IMR-90 (cell line): Measurements from ENCODE around the gene S100Z. TPM values are rescaled to one million over a fixed set of nuclear protein-coding genes. Genes with fewer than 3 reads are reported as not detected.

ENCODE experiments used
- ATAC-seq: fragments of 200-7000 bp; cut with Tn5 transposase; 2 replicates; pipeline ENCODE4 v1.9.1; 2020; ENCODE audit warnings: low read depth, mild to moderate bottlenecking, moderate library complexity
- BruUV-seq: library from RNA; stranded (reverse); fragments of 400-500 nt; replicated peaks from 2 replicates; lab custom pipeline; 2021; lab: Mats Ljungman, UMichigan
- CTCF ChIA-PET: fragments of 300-600 bp; formaldehyde crosslinking; extraction: SDS; loops from one replicate; lab custom pipeline; 2021; ENCODE audit warnings: antibody characterized with exemption; lab: Yijun Ruan, JAX
- POLR2A ChIA-PET: fragments of 300-600 bp; sonication (Branson Sonifier 250); formaldehyde crosslinking; loops from one replicate; lab custom pipeline; 2022; ENCODE audit warnings: antibody characterized with exemption; ENCODE audit not compliant: unreplicated experiment; lab: Charles Lee
- DNase-seq: peaks from one replicate; pipeline ENCODE4 v3.0.0; 2013
- H2AFZ ChIP-seq: replicated peaks from 2 replicates; pipeline ENCODE3; 2013; ENCODE audit warnings: low read length, mild to moderate bottlenecking; ENCODE audit not compliant: poor library complexity
- H2AK5ac ChIP-seq: 2 replicates; pipeline ENCODE4 v1.6.1; 2013; ENCODE audit warnings: low read depth, low read length, inconsistent platforms
- H2AK9ac ChIP-seq: replicated peaks from 2 replicates; pipeline ENCODE3; 2013; ENCODE audit warnings: mild to moderate bottlenecking, low read depth, low read length, moderate library complexity; ENCODE audit not compliant: poor library complexity
- H2BK120ac ChIP-seq: 2 replicates; pipeline ENCODE4 v1.6.1; 2013; ENCODE audit warnings: low read depth, low read length, inconsistent platforms
- H2BK15ac ChIP-seq: 3 replicates; pipeline ENCODE4 v1.6.1; 2013; ENCODE audit warnings: low read depth, low read length, inconsistent platforms
- H2BK20ac ChIP-seq: 2 replicates; pipeline ENCODE4 v1.6.1; 2013; ENCODE audit warnings: low read depth, mild to moderate bottlenecking, inconsistent platforms, low read length, moderate library complexity
- H2BK5ac ChIP-seq: 2 replicates; pipeline ENCODE4 v1.6.1; 2013; ENCODE audit warnings: mild to moderate bottlenecking, low read depth, low read length, inconsistent platforms; ENCODE audit not compliant: poor library complexity, severe bottlenecking
- H3K14ac ChIP-seq: replicated peaks from 2 replicates; pipeline ENCODE4 v1.6.1; 2013; ENCODE audit warnings: low read depth, low read length, inconsistent platforms
- H3K18ac ChIP-seq: 2 replicates; pipeline ENCODE4 v1.6.1; 2013; ENCODE audit warnings: low read depth, low read length, control low read depth
- H3K23ac ChIP-seq: 2 replicates; pipeline ENCODE4 v1.6.1; 2013; ENCODE audit warnings: low read depth, low read length, inconsistent platforms
- H3K27ac ChIP-seq: 2 replicates; pipeline ENCODE4 v1.5.1; 2013; ENCODE audit warnings: mild to moderate bottlenecking, control low read depth, low read length; ENCODE audit not compliant: insufficient read depth
- H3K27me3 ChIP-seq: 2 replicates; pipeline ENCODE4 v1.6.1; 2013; ENCODE audit warnings: low read length; ENCODE audit not compliant: control insufficient read depth, insufficient read depth
- H3K36me3 ChIP-seq: 2 replicates; pipeline ENCODE4 v1.6.1; 2013; ENCODE audit warnings: low read length, mixed read lengths; ENCODE audit not compliant: control insufficient read depth, insufficient read depth
- H3K4ac ChIP-seq: 2 replicates; pipeline ENCODE4 v1.6.1; 2013; ENCODE audit warnings: low read depth, low read length, inconsistent platforms
- H3K4me1 ChIP-seq: 2 replicates; pipeline ENCODE4 v1.6.1; 2013; ENCODE audit warnings: low read length, mixed read lengths; ENCODE audit not compliant: control insufficient read depth, insufficient read depth
- H3K4me2 ChIP-seq: 2 replicates; pipeline ENCODE4 v1.6.1; 2013; ENCODE audit warnings: low read depth, mild to moderate bottlenecking, control low read depth, low read length, moderate library complexity
- H3K4me3 ChIP-seq: 2 replicates; pipeline ENCODE4 v1.5.1; 2013; ENCODE audit warnings: low read depth, mild to moderate bottlenecking, control low read depth, low read length, moderate library complexity; ENCODE audit not compliant: insufficient read depth
- H3K56ac ChIP-seq: 2 replicates; pipeline ENCODE4 v1.6.1; 2013; ENCODE audit warnings: low read length, inconsistent platforms; ENCODE audit not compliant: insufficient read depth; ENCODE audit errors: extremely low read depth
- H3K79me1 ChIP-seq, 2 experiments: 2 replicates each; pipeline ENCODE4 v1.6.1; 2013; ENCODE audit warnings: low read length in 2 of 2, inconsistent platforms in 1 of 2, low read depth in 1 of 2
- H3K9ac ChIP-seq: 2 replicates; pipeline ENCODE4 v1.6.1; 2013; ENCODE audit warnings: low read depth, low read length, control low read depth
- H3K9me1 ChIP-seq: 2 replicates; pipeline ENCODE4 v1.6.1; 2013; ENCODE audit warnings: low read length, inconsistent platforms; ENCODE audit not compliant: insufficient read depth
- H3K9me3 ChIP-seq: 2 replicates; pipeline ENCODE4 v1.6.1; 2013; ENCODE audit warnings: low read length; ENCODE audit not compliant: control insufficient read depth, insufficient read depth
- H4K20me1 ChIP-seq: 2 replicates; pipeline ENCODE4 v1.6.1; 2013; ENCODE audit warnings: low read length, inconsistent platforms; ENCODE audit not compliant: insufficient read depth
- H4K5ac ChIP-seq: 2 replicates; pipeline ENCODE4 v1.6.1; 2013; ENCODE audit warnings: mild to moderate bottlenecking, low read depth, low read length, control low read depth
- H4K8ac ChIP-seq, 2 experiments: 2 replicates each; pipeline ENCODE4 v1.6.1; 2013; ENCODE audit warnings: low read depth in 2 of 2, low read length in 2 of 2, control low read depth in 1 of 2, inconsistent platforms in 1 of 2
- H4K91ac ChIP-seq: 2 replicates; pipeline ENCODE4 v1.6.1; 2013; ENCODE audit warnings: low read depth, low read length, inconsistent platforms; ENCODE audit not compliant: insufficient read depth
- CEBPB ChIP-seq: IDR thresholded peaks from 2 replicates; pipeline ENCODE4 v1.6.1; 2012; ENCODE audit warnings: low read depth, low read length, improper control_type of control experiment
- FOS ChIP-seq: fragments of 150-350 bp; IDR thresholded peaks from 2 replicates; pipeline ENCODE4 v1.6.1; 2016; ENCODE audit warnings: low read depth, low read length
- POLR2A ChIP-seq: IDR thresholded peaks from 2 replicates; pipeline ENCODE4 v1.6.1; 2012; ENCODE audit warnings: mild to moderate bottlenecking, low read depth, low read length
- RCOR1 ChIP-seq: IDR thresholded peaks from 2 replicates; pipeline ENCODE4 v1.6.1; 2012; ENCODE audit warnings: mild to moderate bottlenecking, low read length, improper control_type of control experiment; ENCODE audit not compliant: insufficient replicate concordance
- WGBS, 2 experiments: methylation state at CpG; one replicate each; pipeline versions ENCODE4 v1.1.5 to v1.1.7; 2013; ENCODE audit warnings: missing lambda C conversion rate in 2 of 2; ENCODE audit not compliant: insufficient read length in 1 of 2; ENCODE audit errors: extremely low coverage in 2 of 2; 5-methylcytosine and 5-hydroxymethylcytosine counted together
- dilution Hi-C: fragments of 300-500 bp; cut with HindIII; formaldehyde crosslinking; loops from one replicate; pipeline ENCODE4 v1.14.3; 2018; ENCODE audit warnings: low sequenced_read_pairs; ENCODE audit not compliant: unreplicated experiment
- in situ Hi-C: fragments of 300-500 bp; cut with MboI; formaldehyde crosslinking; loops from 3 replicates; pipeline ENCODE4 v1.14.3; 2019; ENCODE audit warnings: low sequenced_read_pairs, inconsistent platforms, mixed read lengths
- intact Hi-C: fragments of 100-400 bp; cut with micrococcal nuclease; formaldehyde crosslinking; loops from 2 replicates; pipeline ENCODE4 v1.10.0; 2022
- polyA plus RNA-seq, 3 experiments: library from polyadenylated mRNA; depleted of rRNA; stranded (reverse); fragments of >200 nt; gene quantifications; 2 replicates each; pipeline ENCODE4 v1.2.3, GENCODE V29; 2012; ENCODE audit warnings: low replicate concordance in 1 of 3
- total RNA-seq: library from RNA; depleted of rRNA; stranded (reverse); fragments of >200 nt; gene quantifications from 2 replicates; pipeline ENCODE4 v1.2.3, GENCODE V29; 2012
- TF ChIP-seq, protein P1 (sequence below): conservative IDR thresholded peaks from 2 replicates; pipeline ENCODE4 v1.5.1; 2012; ENCODE audit warnings: mild to moderate bottlenecking, low read depth, low read length, improper control_type of control experiment

The S100Z gene
- total and polyA plus RNA-seq, 2 of the 4 experiments (the other 2 are of a cell fraction): not detected

DNA sequence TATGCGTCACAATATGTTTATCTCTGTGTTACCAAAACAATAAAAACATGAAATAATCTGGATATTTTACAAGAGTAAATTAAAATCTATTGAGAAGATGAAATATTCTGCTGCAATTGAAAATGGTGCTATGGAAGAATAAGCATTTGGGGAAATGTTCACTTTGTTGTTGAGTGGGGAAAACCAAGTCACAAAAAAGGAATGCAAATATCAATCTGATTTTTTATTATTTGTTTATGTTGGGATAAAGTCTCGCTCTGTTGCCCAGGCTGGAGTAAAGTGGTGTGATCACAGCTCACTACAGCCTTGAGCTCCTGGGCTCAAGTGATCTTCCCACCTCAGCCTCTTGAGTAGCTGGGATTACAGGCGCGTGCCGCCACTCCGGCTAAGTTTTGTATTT, 39.6 kb upstream of the S100Z start:
- no peak overlapping the region for H3K23ac ChIP-seq
- no peak for ATAC-seq
- no peak overlapping the region for H3K18ac ChIP-seq
- CTCF ChIA-PET: no interaction called here
- no CpG with 5 or more reads among the region's 6 CpGs for WGBS, 2 experiments
- H3K4me1 ChIP-seq: peaks cover 13% of the 10 kb centered on the region
- TF ChIP-seq, protein P1, sequence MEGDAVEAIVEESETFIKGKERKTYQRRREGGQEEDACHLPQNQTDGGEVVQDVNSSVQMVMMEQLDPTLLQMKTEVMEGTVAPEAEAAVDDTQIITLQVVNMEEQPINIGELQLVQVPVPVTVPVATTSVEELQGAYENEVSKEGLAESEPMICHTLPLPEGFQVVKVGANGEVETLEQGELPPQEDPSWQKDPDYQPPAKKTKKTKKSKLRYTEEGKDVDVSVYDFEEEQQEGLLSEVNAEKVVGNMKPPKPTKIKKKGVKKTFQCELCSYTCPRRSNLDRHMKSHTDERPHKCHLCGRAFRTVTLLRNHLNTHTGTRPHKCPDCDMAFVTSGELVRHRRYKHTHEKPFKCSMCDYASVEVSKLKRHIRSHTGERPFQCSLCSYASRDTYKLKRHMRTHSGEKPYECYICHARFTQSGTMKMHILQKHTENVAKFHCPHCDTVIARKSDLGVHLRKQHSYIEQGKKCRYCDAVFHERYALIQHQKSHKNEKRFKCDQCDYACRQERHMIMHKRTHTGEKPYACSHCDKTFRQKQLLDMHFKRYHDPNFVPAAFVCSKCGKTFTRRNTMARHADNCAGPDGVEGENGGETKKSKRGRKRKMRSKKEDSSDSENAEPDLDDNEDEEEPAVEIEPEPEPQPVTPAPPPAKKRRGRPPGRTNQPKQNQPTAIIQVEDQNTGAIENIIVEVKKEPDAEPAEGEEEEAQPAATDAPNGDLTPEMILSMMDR: no peak
- no peak for TF ChIP-seq RCOR1
- no peak for TF ChIP-seq POLR2A
- TF ChIP-seq FOS: no peak
- TF ChIP-seq CEBPB: no peak
- no peak overlapping the region; the same call in 2 of the 3 replicates for H2BK15ac ChIP-seq
- H3K27ac ChIP-seq: no peak overlapping the region
- no peak overlapping the region for H2AK5ac ChIP-seq
- no peak overlapping the region for H2BK5ac ChIP-seq
- no peak overlapping the region for H3K9ac ChIP-seq
- POLR2A ChIA-PET: no interaction called here
- H3K4ac ChIP-seq: no peak overlapping the region
- H2AK9ac ChIP-seq: no peak overlapping the region
- BruUV-seq: no TSS peak
- H3K36me3 ChIP-seq: no peaks in the 10 kb centered on the region
- no peak overlapping the region for H2AFZ ChIP-seq
- in situ Hi-C loops (no loop called here), intact Hi-C loops (loop anchor here (10.0 kb wide), 1 partner anchor 1755 kb away; the partner anchor contains the start of gene GCNT4), dilution Hi-C loops (no loop called here)
- no peak overlapping the region for H2BK120ac ChIP-seq
- no peaks in the 10 kb centered on the region for H3K27me3 ChIP-seq
- no peaks in the 10 kb centered on the region for H3K79me1 ChIP-seq
- H3K9me3 ChIP-seq: no peaks in the 10 kb centered on the region
- no peak overlapping the region for H2BK20ac ChIP-seq
- H3K4me3 ChIP-seq: no peak overlapping the region
- no peak overlapping the region for H3K56ac ChIP-seq
- DNase-seq: no peak
- H4K5ac ChIP-seq: no peak overlapping the region
- H4K20me1 ChIP-seq: peaks cover 3% of the 10 kb centered on the region; the same call in 1 of the 2 replicates
- peaks cover 4% of the 10 kb centered on the region; the same call in 1 of the 2 replicates for H3K9me1 ChIP-seq
- H4K91ac ChIP-seq: no peak overlapping the region
- H3K4me2 ChIP-seq: no peak overlapping the region
- H3K14ac ChIP-seq: no peak overlapping the region
- H4K8ac ChIP-seq: no peak overlapping the region
